ENCODE results near the gene CERT1.

The CERT1 gene

GRCh38 chr5:75387806-75388205 lies 123.6 kb downstream of the CERT1 start:
- no peak for DNase-seq (ENCODE audit: low spot score)

- DNase-seq (ENCODE audit: low spot score): no peak
Measured at GRCh38 chr5:75384218-75384617, 127.2 kb downstream of the CERT1 start.

- no peak for DNase-seq (ENCODE audit: low spot score)
Measured at GRCh38 chr5:75381456-75381855, 130.0 kb downstream of the CERT1 start.

DNA sequence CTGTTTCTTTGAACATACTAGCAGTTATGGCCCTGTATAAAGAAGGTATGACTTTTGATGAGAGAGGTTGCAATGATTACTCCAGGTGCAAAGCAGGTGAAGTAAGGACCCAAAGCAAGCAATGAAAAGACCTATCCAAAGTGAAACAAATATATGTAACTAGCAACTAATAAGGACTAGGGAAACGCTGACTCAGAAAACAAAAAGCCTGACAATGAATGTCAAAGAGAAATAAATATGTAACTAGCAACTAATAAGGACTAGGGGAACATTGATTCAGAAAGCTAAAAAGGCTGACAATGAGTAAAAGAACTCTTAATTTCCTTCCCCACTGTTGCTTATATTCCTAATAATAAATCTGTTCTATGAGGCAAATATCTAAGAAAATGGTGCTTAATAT lies 131.3 kb downstream of the CERT1 start:
- DNase-seq (ENCODE audit: low spot score): no peak

GRCh38 chr5:75375414-75375813 lies 136.0 kb downstream of the CERT1 start:
- DNase-seq (ENCODE audit: low spot score): no peak

GRCh38 chr5:75374394-75374814 lies 137.0 kb downstream of the CERT1 start:
- DNase-seq (ENCODE audit: low spot score): no peak

DNA sequence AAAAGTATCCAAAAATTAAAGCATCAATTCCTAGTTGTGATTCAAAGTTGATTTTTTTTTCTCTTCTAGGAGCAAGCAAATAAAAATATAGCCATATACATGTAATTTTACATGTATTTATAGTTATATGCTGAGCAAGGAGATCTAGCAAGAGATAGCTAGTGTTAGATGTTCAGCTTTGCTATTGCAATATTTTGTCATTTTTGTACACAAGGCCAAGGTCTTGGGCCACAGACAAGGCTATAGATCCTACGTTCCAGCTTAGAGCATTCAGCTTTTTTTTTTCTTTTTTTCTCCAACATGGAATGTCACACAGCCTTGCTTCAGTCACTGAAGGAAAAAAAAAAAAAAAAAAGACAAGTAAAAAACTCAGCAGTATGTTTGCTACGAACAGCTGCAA lies 137.6 kb downstream of the CERT1 start:
- no peak for DNase-seq (ENCODE audit: low spot score)

DNA sequence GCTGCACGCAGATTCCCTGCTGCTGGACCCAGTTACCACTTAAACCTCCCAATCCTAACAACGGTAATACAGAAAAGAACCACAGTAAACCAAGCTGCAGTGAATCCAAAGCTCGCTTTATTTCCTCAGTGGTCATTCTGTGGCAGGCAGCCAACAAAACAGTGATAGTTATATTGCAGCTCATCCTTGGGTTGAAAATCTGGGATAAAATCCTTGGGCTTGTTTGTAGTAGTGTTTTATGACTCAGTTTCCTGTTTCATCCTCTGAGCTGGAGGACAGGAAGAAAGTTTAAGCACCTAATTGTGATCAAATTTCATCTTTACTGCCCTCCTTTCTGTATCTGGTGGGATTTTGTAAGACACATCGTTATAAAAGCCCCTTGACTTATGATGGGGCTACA lies 143.0 kb downstream of the CERT1 start:
- no peak for DNase-seq (ENCODE audit: low spot score)

GRCh38 chr5:75367401-75367800 lies 144.0 kb downstream of the CERT1 start:
- no peak for DNase-seq (ENCODE audit: low spot score)

- no peak for DNase-seq (ENCODE audit: low spot score)
Measured at GRCh38 chr5:75366787-75367186, 144.6 kb downstream of the CERT1 start.

DNA sequence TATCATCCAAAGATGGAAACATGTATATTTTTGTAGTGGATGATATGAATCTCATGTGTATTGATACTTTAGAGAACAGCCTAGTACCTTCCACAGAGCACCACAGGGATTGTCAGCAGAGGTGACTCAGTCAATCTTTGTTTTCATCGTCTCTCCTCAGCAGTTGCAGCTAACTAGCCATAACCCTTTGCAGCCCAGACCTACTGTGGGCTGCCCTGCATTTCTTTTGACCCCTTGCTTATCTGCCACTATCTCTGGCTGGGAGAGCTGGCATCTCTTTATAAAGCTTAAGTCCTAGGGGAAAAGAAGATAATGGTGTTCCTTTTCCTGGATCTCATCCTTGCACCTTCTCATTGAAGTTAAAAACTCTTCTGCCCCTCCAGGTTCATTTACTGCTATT lies 145.7 kb downstream of the CERT1 start:
- no peak for DNase-seq (ENCODE audit: low spot score)

DNA sequence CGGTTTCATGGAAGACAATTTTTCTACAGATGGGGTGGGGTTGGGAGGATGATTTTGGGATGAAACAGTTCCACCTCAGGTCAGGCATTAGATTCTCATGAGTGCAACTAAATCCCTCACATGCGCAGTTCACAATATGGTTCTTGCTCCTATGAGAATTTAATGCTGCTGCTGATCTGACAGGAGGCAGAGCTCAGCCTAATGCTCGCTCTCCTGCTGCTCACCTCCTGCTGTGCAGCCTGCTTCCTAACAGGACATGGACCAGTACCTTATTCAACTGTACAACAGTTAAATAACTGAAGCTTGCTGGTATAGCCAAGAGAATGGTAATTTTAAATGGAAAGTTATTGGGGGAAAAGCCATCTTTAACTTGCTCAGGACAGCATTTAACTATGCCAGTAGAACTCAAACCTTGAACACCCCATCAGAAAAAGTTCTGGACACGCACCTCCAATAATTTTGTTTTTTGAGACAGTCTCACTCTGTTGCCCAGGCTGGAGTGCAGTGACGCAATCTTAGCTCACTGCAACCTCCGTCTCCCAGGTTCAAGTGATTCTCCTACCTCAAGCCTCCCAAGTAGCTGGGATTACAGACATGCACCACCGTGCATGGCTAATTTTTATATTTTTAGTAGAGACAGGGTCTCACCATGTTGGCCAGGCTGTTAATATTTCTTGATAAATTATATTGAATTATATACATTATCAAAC lies 146.7 kb downstream of the CERT1 start:
- no peak for DNase-seq (ENCODE audit: low spot score)

DNA sequence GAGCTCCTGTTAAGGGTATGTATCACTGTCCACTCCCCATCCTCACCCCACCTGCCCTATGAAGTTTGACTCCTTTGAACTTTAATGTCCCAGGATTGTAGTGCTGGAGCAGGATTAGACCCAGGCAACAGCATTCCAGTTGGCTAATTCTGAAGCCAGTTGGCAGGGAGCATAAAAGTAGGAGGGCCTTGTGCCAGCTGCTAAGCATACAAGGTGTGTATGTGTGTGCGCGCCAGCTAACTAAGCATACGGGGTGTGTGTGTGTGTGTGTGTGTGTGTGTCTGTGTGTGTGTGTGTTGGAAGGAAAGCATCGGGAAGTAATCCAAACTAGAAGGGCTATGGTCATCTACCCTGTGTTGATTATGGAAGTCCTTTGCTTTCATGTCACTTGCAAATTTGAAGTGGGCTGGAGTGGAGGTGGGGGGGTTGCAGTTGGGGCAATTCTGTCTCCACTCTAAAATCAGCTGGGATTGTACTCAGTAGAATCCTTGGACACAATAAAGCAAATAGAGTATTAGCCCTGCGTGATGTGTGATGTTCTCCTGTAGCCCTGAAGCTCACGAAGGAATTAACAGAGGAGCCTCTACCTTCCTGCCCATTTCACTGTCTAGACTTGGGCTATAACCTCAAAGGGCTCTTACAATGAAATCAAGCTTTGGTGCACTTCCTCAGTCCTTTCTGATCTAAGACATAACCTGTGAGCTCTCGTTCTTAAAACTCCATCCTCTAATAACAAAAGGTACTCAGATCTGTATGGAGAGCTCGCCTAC lies 147.5 kb downstream of the CERT1 start:
- no peak for DNase-seq (ENCODE audit: low spot score)

DNA sequence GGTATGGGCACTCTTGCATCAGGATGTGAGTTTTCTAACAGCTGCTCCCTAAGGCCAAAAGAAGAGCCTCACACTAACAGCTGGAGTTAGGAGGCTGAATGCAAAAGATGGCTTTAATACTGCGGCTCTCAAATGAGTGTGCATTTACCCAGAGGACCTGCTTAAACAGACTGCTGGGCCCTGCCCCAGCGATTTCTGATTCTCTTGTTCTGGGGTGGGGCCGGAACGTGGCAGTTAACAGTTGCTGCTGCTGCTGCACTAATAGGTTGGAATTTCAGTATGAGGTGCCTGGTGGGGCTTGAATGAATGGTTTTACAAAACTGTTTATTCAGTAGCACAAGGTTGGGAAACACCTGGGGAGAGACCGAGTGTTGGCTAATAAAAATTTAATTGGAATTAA lies 148.3 kb downstream of the CERT1 start:
- DNase-seq (ENCODE audit: low spot score): no peak

DNA sequence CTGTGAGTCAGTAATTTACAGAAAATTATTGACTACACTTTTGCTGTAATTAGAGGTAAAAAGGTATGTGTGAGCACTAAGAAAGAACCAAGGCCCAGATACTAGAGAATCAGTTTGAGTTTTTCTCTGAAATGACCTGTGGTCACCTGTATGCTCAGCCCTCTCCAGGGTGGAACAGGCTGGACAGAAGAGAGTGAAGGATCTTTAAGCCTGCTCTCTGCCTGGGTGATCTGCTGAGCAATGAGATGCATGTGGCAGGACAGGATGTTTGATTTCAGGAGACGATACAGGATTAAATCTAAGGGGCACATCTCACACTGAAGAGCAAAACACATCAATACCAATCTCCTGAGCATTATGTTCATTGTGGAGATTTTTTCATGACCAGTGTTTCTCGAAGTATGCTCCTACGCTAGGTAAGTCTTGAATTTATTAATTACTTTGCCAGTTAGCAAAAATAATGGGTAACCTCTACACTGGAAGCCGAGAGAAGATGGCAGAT lies 148.9 kb downstream of the CERT1 start:
- no peak for DNase-seq (ENCODE audit: low spot score)

- DNase-seq (ENCODE audit: low spot score): no peak
Measured at GRCh38 chr5:75361310-75361709, 150.1 kb downstream of the CERT1 start.

GRCh38 chr5:75358117-75358516 lies 153.3 kb downstream of the CERT1 start:
- no peak for DNase-seq (ENCODE audit: low spot score)

DNA sequence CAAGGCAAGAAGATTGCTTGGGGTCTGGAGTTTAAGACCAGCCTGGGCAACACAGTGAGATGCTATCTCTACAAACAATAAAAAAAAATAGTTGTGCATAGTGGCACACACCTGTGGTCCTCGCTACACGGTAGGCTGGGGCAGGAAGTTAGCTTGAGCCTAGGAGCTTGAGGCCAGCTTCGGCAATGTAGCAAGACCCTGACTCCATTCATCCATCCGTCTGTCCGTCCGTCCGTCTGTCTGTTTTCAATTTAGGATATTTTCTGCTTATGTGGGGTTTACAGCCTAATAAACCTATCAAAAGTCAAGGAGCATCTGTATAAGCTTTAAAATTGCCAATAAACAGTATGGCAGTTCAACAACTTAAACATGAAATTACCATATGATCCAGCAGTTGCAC lies 154.7 kb downstream of the CERT1 start:
- DNase-seq (ENCODE audit: low spot score): no peak

DNA sequence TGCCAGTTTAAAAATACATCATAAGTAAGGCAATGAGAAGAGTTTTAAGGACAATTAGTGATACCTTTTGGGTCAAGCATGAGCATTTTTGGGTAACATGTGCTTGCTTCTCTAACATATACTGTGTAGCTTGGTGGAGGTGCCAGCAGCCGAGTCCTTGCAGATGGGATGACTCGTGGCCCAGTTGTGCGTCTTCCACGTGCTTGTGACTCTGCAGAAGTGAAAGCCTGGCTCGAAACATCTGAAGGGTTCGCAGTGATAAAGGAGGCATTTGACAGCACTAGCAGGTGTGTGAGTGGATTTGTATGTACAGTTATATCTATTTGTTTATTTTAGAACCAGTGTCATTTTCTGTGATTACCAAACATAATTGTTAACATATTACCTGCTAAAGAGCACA lies 156.2 kb downstream of the CERT1 start:
- no peak for DNase-seq (ENCODE audit: low spot score)

GRCh38 chr5:75351139-75351926 lies 160.1 kb downstream of the CERT1 start:
- DNase-seq (ENCODE audit: low spot score): no peak

- no peak for DNase-seq (ENCODE audit: low spot score)
Measured at GRCh38 chr5:75349663-75350062, 161.8 kb downstream of the CERT1 start.

DNA sequence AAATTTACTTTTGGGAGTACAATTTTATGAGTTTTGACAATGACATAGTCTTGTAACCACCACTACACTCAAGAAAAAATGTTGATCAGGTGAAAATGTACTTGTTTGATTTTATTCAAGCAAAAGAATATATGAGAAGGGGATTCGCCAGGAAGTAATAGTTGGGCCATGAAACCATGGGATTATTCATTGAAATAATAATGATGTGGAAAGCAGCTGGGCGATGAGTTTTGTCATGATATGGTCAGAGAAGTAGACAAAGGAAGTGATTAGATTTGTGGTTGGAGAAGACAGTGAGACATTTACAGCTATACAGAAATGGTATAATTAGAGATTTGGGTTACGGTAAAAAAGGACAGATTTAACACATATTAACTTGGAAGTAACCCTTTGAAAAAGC lies 163.2 kb downstream of the CERT1 start:
- no peak for DNase-seq (ENCODE audit: low spot score)

DNA sequence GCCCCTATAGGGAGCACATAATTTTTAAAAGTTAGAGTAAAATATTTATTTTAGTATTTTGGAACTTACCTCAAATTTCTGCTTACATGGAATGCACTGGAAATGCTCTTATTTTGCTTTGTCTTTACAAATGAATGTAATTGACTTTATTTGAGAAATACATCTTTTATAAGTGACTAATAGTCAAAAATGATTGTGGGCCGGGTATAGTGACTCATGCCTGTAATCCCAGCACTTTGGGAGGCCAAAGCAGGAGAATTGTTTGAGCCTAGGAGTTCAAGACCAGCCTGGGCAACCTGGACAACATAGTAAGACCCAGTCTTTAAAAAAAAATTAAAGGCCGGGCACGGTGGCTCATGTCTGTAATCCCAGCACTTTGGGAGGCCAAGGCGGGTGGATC lies 168.6 kb downstream of the CERT1 start:
- DNase-seq (ENCODE audit: low spot score): no peak

All from SW480 (cell line).